GM18499 (cell line): ENCODE measurements around the gene MS4A13.
"Not testable (repeated sequence)": the region's sequence is repeated elsewhere in the genome, so short reads cannot be mapped to it uniquely, and the experiment has no call there.

Experiments
- ATAC-seq: cut with Tn5 transposase; IDR thresholded peaks from one replicate; pipeline ENCODE4 v1.9.1; 2021; ENCODE audit warnings: moderate number of reproducible peaks; ENCODE audit not compliant: insufficient read depth, unreplicated experiment

Gene MS4A13, protein sequence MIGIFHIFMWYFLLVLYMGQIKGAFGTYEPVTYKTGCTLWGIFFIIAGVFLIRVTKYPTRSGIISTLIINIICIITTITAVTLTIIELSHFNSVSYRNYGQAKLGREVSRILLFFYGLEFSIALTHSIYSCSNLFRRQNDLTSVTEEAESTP

DNA sequence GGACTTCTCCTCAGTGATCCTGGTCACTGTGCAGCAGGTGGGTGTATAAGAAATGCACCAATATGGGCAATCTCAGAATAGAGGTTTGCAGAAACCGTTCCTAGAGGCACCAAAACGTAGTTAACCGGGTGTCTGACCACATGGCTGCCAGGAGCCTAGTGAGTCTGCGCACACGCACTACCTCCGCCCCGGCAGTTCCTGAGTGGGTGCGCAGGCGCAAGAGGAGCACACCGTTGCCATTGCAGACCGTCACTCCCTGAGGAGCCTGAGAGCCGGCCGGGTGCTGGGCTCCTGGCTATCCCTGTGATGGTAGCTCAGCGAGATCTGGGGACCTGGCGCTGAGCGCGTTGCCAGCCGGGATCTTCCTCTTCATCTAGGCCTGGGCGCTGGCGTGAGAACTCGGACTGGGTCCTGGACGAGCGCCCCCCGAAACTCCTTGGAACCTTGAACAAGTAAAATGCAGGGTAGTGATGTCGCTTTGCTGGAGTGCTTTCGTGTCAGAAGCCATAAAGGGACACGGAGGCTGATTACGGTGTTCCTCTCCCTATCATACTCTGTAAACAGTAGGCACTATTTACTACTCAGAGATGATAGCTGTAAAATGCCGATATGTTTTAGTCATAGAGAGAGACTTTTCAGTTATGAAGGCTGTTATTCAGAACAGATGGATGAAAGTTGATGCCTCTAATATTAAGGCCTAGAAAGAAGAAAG, at the start of gene MS4A13:
MS4A13 (plus strand) TSS at position 249 of the 712 bp plus-strand sequence. CDS start 2,692 bp downstream, outside the sequence.
- no peak for ATAC-seq

- ATAC-seq: no peak
These were observed 46.4 kb upstream of the MS4A13 start for GRCh38 chr11:60468829-60469228.

GRCh38 chr11:60469723-60470122, 45.5 kb upstream of the MS4A13 start:
- no peak for ATAC-seq

- no peak for ATAC-seq
These were observed 38.2 kb upstream of the MS4A13 start for GRCh38 chr11:60477035-60477445.

DNA sequence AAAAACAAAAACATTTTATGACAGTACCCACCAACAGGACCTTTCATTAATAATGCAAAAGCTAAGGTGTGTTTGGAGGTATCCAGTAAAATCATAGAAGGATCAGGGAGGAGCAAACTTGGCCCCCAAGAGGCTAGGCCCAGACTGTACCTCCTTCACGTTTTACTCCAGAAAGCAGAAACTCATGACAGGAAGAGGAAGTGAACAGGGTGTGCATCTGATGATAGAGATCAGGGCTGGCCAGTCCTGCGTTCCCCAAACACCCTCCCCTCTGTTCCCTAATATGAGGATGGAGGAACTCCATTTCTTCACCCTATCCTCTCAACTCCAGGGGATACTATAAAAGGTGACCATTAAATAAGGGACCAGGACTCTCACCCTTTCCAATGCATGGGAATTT, 32.8 kb upstream of the MS4A13 start:
- ATAC-seq: no peak

- ATAC-seq: peak; percentile 84
These were observed 29.2 kb upstream of the MS4A13 start for GRCh38 chr11:60485987-60486386.

GRCh38 chr11:60492488-60493009, 22.6 kb upstream of the MS4A13 start, which contains the start of gene MS4A12:
Gene MS4A12 (plus strand): TSS chr11:60492778. CDS start chr11:60497319, 4,541 bp downstream.
- ATAC-seq: no peak

DNA sequence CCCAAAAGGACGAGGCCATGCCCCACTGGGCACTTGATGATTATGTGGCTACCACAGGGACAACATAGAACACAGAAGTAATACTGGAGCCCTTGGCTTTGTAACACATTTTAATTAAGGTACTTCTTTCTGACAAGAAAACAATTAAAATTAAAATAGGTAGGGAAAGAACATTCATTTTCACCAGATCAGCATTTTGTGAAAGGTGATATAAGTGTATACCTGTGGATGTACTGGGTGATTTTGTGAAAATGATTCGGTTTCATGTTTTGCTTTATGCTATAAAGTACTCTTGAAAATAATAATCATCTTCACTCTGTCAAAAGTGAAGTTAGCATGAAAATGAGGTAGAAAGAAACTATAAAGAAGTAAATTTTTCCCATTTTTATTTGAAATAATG, 21.7 kb upstream of the MS4A13 start:
- no peak for ATAC-seq

DNA sequence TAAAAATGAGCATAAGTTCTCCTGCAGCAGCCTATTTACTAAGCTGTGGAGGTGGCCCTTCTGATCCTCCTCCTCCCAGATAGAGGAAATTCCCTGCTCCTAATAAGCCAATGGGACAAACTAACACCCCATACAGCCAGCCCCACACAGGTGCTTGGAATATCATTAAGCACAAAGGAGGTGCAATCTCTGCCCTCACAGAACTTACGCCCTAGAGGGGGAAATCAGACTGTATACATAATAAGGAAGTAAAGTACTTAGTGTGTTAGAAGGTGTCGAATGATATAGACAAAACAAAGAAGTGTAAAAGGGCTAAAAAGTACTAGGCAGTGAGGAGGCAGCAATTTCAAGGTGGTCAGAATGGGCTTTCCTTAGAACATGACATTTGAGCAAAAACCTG, 16.8 kb upstream of the MS4A13 start:
- ATAC-seq: no peak

DNA sequence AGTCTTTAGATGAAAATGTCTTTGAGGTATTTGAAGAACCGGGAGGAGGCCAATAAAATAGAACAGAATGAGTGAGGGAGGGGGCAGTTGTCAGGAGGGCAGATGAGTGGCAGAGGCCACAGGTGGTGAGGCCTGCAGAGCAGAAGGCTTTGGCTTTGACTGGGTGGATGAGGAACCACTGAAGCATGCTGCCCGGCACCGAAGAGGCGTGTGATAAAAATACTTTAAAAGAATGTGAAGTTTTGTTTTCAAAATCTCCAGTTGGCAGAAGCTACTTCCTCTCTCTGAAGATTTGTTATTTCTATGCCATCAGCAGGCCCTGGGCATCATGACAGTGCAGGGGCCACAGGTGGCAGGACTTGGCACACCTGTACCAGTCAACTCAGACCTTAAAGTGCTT, 16.3 kb upstream of the MS4A13 start:
- no peak for ATAC-seq

DNA sequence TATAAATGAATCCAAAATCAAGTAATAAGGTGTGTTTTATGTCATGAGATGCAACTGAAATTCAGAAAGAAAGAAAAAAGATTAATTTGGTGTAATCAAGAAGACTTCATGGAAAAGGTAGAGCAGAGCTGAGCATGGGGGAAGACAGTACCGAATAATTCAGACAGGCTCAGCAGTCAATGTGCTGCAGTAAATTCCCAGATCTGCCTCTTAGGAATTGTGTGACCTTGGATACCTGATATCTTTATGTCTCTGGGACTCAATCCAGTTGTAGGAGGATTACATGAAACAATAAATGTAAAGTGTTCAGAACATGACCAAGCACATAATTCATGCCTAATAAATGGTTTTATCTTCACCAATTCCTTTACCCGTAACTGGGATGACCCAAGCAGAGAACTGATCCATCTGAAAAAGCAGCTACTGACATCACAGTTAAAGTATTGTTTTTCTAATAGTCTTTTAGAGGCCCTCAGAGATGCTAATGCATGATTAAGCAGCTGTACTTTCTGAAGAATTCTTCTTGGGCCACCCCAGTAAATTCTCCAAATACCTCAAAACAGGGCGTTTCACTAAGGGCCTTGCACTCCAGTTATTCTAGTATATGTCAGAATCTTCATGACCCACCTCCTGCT, 14.8 kb upstream of the MS4A13 start:
- ATAC-seq: no peak

DNA sequence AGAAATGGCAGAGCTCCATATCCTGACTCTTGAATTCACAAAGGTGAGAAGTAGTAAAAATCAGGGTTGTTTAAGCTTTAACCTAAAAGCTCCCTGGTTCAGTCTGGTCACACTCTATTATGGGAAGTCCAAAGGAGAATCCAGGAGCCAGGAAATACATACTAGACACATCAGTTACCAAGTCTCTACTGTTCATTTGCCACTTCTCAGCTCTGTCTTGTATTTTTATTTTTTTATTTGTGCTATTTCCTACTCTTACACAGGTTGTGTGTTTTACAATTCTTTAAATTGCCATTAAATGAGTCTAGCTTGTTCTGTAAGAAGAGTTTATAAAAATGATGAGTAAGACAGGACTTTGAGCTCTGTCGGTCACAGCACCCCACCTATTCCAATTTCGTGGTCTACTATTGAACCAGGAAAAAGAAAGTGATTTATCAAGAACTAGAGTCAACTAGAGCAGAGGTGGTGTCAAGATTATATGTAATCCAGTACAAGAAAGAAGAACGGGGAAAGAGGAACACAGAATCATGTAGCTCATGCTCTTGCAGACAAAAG, 12.9 kb upstream of the MS4A13 start:
- no peak for ATAC-seq

- no peak for ATAC-seq
These were observed 10.8 kb upstream of the MS4A13 start for GRCh38 chr11:60504219-60504905.

GRCh38 chr11:60509609-60510008, 5.6 kb upstream of the MS4A13 start:
- ATAC-seq: not testable (repeated sequence)

- not testable (repeated sequence) for ATAC-seq
These were observed 5.0 kb upstream of the MS4A13 start for GRCh38 chr11:60510209-60510608.

DNA sequence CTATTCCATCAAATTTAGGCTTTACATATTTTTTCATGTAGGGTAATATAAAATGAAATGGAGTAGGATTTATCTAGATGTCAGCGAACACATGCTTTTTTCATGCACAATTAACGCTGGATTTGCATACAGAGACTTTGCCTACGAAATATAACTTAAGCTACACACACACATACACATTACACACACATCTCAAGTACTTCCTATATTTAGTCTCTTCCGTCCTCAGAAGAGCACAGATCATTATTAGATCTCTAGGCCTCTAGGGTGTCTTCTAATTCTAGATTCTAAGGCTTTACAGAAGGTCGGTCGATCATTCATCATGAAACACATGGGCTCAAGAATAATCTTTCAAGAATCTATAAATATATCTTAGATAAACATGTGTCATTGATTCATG, 3.8 kb upstream of the MS4A13 start:
- no peak for ATAC-seq

DNA sequence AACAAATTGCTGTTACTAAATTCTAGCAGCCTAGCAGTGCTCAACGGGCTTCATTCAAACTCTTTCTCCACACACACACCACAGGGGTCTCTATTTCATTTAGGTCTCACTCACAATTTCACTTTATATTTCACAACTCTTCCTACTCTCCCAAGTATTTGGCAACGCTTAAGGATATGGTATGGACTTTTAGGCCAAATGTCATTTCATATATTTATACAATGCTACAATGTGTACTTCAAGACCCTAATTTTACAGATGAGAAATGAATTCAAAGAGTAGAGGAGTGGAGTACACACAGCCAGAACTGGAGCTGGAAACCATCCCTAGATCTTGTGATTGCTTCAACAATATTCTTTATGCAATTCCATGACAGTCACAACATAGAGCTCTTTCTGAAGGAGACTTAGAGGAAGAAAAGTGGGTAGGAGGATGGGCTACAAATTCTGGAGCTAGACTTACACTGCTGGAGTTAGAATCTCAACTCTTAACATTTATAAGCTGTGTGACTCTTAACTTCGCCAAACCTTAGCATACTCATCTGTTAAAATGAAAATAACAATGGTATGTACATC, 2.5 kb upstream of the MS4A13 start:
- no peak for ATAC-seq

- ATAC-seq: no peak
These were observed 1.4 kb upstream of the MS4A13 start for GRCh38 chr11:60513496-60514460.

GRCh38 chr11:60528465-60528864, 13.3 kb downstream of the MS4A13 start:
- no peak for ATAC-seq
